Posterior vena cava (tissue), 2 donors: ENCODE measurements around the gene CDK3. TPM values are rescaled to one million over a fixed set of nuclear protein-coding genes. Genes with fewer than 3 reads are reported as not detected.

ENCODE experiments used
- DNase-seq: peaks from one replicate; pipeline ENCODE4 v3.0.0-alpha.2; 2020; ENCODE audit warnings: low spot score
- intact Hi-C, 2 donors: fragments of 100-400 bp; cut with DNase I; formaldehyde crosslinking; loops; one replicate each; pipeline versions ENCODE4 v1.14.1 to v1.14.2; 2022 to 2023
- total RNA-seq, 2 donors: library from RNA; stranded (reverse); fragmentation: NEBNext Ultra II Directional; extraction: Animal tissue kit (Norgen Biotek cat#: 25700); gene quantifications; one replicate each; pipeline ENCODE4 v1.2.1, GENCODE V29; 2021
- donor health status: DM: yes; HTN: yes; CAD: no.
- donor health status: DM: yes; HTN: yes; CAD: no.

Gene CDK3
- total RNA-seq, 2 donors from 2014 or later: 2.9 to 4.9 TPM

DNA sequence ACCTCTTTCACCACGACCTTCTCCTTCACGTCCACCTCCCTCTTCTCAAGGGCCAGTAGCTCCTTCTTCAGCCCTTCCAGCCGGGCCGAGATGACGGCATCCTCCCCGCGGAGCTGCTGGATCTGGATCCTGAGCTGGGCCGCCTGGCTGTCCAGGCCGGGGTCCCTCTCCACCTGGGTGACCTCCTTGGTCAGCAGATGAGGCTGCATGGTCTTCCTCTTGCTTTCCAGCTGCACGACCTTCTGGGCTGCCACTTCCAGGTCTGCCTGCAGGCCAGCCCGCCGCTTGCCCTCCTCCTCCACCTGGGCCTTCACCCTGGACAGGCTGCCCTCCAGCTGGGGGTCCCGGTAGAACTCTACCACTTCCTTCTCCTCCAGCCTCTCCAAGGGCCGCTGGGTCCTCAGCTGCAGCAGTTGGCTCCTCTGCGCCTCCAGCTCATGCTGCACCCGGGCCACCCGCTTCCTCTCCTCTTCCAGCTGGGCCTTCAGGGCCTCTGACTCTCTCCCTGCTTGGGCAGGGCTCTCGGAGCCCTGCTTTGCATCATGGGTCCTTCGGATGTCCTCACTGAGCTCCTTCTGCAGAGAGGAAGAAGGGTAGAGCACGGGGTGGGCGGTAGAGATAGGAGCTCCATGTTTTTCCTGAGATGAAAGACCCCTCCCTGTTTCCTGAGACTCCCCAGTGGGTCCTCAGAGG, 9.5 kb downstream of the CDK3 start:
- DNase-seq: no peak
- intact Hi-C loops: loop anchor here (5.0 to 10.0 kb wide), 3 partner anchors 103 to 275 kb away; no protein-coding TSS in a partner anchor

DNA sequence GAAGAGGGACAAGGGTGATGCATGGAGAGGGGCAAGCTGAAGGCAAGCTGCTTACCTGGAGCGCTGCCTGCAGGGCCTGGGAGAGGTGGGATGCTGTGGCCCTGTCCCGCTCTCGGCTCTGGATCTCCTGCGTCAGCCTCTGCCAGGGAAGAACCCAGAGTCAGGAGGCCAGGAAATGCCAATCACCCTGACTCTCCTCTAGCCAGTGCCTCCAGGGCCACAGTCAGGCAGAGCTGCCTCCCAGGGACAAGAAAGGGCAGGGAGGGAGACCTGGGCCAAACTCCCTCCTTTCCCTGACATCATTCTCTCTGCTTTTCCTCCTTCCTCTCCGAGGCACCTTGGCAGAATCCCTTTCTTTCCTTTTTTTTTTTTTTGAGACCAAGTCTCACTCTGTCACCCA, 11.3 kb downstream of the CDK3 start:
- no peak for DNase-seq
- intact Hi-C loops: loop anchor here (5.0 to 10.0 kb wide), 2 partner anchors 270 to 273 kb away; no protein-coding TSS in a partner anchor

DNA sequence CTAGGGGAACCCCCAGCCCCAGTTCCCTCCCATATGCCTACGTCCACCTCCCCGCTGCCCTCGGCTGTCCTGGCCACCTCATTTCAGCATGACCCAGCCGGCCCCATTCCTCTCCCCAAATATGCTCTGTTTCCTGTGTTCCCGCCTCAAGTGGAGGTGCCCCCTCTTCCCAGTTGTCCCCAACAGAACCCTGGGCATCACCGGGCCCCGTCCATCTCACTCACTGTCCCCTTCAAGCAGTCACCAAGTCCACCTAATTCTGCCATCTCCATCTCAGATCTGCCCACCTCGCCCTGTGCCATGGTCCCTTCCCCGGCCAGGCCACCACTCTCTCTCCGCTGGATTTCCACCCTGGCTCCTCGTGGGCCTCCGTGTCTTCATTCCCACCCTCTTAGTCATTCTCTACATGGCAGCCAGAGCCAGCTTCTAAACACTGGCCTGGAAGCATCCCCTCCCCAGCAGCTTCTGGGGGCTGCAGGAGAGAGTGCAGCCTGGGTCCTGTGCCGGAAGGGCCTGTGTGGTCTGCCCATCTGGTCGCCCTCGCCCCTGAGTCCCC, 12.8 kb downstream of the CDK3 start:
- intact Hi-C loops: loop anchor here (5.0 to 10.0 kb wide), 2 partner anchors 269 to 271 kb away; no protein-coding TSS in a partner anchor

DNA sequence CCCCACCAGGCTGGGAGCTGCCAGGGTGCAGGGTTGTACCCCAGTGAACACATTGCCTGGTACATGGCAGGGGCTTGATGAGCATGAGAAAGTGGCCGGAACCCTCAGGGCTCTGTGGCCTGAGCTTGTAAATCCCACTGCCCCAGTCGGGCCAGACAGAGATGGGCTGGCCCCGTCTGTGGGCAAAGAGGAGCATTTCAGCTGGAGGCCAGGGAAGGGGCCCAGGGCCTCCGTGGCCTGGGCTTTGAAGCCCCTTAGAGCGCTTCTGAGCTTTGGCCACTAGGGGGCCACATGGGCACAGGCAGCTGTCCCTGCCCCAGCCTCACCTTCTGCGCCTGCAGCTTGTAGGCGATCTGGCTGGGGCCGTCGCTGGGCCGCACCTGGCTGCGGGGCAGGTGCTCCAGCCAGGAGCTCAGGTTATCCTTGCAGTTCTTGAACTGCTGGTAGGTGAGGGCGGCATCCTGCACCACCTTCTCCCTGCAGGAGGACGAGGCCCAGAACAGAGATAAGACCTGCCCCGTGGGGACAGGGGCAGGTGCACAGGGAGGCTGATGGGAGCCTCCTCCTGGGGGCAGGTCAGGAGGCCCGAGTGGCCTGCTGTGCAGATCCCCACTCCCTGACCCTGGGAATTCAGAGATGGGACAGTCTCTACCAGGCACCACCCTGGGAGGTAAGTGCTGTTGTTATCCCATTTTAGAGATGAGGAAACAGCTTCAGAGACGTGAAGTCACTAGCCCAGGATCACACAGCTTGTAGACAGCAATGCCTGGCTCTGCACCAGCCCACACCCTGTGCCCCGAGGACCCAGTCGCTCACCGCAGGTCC, 13.7 kb downstream of the CDK3 start:
- no peak for DNase-seq
- intact Hi-C loops: loop anchor here (5.0 to 10.0 kb wide), 2 partner anchors 268 to 270 kb away; no protein-coding TSS in a partner anchor

More for the DNA sequence above, 12.8 kb downstream of the CDK3 start:
- no peak for DNase-seq

DNA sequence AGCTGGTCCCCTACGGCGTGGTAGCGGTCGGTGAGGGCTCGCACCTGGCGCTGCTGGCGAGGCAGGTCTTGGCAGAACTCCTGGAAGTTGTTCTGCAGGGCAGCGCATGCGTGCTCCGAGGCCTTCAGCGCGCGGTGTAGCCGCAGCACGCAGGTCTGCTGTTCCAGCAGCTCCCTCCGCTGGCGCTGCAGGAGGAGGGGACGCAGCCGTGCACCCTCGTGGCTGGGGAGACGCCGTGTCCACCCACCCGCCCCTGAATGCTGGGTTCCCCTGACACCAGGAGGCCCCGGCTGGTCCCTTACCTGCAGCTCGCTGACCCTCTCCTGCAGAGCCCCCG, 14.2 kb downstream of the CDK3 start:
- DNase-seq: no peak
- intact Hi-C loops: loop anchor here (5.0 to 10.0 kb wide), 2 partner anchors 267 to 270 kb away; no protein-coding TSS in a partner anchor

DNA sequence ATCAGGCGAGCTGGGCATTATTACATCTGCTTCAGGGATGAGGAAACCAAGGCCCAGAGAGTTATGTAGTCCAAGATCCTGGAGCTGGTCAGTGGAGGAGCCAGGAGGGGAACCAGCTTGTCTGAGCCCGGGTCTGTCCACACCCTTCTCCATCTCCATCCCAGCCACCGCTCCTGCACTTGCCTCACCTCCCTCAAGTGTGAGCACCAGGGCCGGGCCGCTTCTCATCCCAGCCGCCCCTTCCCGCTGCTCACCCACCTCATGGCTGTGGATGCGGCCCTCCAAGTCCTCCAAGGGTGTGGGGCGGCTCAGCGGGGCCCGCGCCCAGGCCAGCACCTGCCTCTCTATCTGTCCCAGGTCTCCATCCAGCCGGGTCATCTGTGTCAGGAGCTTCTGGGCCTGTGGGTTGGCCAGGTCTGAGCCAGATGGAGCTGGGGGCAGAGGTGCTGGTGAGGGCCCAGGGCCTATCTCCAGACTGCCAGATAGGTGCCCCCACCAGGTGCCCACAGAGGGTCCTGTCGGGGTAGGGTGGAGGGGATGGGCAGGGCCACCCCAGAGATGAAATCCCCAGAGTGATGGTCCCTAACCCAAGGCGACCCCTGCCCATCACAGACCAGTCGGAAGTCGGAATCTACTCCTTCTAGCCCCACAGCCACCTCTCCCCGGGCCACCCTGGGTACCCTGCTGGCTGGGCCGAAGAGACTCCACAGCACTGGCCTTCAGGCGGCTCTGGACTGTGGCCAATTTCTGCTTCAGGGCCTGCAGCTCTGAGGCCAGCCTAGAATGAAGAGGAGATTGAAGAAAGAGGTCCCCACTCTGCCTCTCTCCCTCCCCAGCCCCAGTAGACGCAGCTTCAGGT, 17.1 kb downstream of the CDK3 start:
- intact Hi-C loops: loop anchor here in 1 of 2 donors (10.0 kb wide), 1 partner anchor 267 kb away; no protein-coding TSS in a partner anchor
- no peak for DNase-seq

DNA sequence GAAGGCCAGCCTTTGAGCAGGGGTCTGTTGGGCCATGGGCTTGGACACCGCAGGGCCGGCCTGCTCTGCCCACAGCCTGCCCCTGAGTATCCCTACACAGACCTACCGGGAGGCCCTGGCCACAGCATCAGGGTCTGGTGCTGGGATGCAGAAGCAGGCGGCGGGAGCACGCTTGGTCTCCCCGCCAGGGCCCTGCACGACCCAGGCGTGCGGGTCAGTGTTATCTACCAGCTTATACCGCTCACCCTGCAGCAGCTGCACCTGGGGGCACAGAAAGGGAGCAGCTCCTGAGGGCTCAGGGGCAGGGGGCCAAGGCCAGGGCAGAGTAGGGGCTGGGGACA, 17.7 kb downstream of the CDK3 start:
- no peak for DNase-seq
- intact Hi-C loops: loop anchor here in 1 of 2 donors (10.0 kb wide), 1 partner anchor 266 kb away; no protein-coding TSS in a partner anchor

DNA sequence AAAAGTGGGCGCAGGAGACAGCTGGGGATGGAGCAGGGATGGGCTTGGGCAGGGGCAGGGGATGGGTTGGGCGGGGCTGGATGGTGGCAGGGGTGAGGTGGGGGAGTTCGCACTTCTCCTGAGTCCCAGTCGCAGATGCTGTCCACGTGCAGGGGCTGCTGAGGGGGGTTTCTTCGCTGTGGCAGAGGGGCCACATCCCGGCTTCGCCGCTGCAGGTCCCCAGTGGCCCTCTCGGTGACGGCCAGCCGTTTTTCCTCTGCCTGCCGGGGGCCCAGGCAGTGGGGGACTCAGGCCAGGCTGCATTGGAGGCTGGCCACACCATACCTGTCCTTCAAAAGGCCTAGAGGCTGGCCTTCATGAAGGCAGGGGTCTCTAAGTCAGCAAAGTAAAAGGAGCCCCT, 18.1 kb downstream of the CDK3 start:
- intact Hi-C loops: loop anchor here in 1 of 2 donors (10.0 kb wide), 1 partner anchor 266 kb away; no protein-coding TSS in a partner anchor
- DNase-seq: no peak

DNA sequence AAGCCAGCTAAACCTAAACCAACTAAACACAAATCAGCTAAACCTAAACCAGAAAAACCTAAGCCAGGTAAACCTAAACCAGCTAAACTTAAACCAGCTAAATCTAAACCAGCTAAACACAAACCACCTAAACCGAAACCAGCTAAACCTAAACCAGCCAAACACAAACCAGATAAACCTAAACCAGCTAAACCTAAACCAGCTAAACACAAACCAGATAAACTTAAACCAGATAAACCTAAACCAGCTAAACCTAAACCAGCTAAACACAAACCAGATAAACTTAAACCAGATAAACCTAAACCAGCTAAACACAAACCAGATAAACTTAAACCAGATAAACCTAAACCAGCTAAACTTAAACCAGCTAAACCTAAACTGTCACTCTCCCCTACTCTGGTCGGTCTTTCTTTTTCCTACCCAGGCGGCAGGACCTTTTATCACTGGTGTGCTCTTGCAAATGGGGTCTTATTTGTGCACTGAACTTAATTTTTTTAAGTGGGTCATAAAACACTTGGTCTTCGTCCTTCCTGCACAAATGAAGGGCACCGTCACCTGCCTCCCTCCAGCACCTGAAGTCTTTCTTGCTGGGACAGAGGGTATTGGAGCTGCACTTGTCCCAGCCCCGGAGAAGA, 19.3 kb downstream of the CDK3 start:
- intact Hi-C loops: loop anchor here in 1 of 2 donors (10.0 kb wide), 1 partner anchor 265 kb away; no protein-coding TSS in a partner anchor
- no peak for DNase-seq

DNA sequence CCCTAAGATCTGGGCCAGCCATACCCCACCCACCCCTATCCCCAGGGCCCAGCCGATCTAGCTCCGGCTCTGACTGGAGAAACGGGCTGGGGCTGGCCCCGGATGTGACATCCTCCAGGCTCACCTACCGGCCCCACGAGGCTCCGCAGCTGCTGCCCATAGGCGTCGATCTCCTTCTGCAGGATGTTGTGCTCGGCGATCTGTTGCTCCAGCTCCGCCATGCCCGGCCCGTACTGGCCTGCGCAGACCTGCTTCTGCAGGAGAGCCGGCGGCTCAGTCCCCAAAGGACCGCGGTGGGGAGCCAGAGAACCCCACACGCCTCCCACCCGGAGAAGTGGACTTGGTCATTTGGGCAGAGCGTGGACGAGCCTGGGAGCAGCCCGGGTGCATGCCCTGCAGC, 21.6 kb downstream of the CDK3 start:
- DNase-seq: no peak
- intact Hi-C loops: no loop called here

DNA sequence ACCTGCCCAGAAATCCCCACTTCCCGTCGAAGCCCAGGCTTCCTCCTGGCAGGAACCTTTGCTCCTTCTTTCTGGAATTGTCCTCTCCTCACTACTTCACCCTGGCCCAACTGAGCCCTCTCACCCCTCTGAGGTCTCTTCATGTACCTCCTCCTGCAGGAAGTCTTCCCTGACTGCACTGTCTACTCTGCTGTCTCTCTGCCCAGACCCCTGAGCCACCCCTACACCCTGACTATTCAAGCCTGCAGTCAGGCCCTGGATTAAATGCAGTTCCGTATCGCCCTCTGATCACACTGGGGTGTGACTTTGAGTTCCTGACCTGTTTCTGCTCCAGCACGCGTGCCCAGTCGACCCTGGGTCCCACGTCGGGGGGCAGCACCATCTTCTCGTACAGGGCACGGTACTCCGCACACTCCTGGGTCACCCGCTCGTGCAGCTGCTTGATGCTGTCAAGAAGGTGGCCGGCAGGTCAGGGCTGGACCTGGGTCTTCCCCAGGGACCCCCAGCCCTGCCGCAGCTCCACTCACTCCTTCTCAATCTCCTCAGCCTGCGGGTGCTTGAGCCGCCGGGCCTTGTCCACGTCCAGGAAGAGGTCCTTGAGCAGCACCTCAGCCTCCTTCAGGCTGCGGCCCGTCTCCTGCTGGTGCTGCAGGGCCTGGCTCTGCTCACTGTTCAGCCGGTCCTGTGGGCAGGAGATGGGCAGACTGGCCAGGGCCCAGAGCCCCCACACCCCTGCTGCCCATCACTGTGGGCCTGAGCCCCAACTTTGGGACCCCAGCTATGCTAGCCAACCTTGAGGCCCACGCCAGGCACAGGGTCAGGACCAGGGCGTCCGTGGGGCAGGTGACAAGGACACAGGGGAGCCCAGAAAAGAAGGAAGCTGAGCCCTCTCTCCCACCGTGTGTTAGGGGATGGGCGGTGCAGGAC, 22.6 kb downstream of the CDK3 start:
- intact Hi-C loops: no loop called here
- DNase-seq: no peak

DNA sequence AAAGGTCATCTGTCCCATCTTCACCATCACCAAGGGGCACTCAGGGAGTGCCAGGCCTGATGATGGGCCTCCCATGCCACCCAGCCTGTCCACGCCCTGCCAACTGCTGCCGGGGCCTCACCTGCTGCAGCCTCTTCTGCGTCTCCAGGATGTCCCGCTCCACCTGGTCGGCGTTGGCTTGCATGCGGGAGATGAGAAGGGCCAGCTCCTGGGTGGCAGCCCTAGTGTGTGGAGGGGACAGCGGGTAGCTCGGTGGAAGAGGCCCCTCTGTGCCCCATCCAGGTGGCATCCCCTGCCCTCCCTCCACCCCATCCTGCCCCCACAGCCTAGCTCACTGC, 23.2 kb downstream of the CDK3 start:
- no peak for DNase-seq
- intact Hi-C loops: no loop called here

DNA sequence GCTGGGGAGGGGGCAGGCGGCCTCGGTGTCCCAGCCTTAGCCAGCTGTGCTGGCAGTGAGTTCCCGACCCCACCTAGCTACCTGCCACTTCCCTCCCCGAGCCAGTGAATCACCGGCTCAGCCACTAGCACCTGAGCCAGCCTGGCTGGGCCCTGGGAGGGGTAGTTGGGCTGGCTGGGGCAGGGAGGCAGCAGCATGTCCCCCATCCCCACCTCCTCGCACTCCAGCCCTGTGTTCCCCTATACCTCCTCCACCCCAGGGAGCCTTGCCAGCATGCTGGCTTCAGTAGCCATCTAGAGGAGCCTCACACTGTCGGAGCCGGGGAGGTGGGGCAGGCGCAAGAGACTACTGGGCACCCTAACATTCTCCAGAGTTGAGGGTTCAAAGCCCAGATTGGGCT, 23.7 kb downstream of the CDK3 start:
- intact Hi-C loops: no loop called here
- no peak for DNase-seq

DNA sequence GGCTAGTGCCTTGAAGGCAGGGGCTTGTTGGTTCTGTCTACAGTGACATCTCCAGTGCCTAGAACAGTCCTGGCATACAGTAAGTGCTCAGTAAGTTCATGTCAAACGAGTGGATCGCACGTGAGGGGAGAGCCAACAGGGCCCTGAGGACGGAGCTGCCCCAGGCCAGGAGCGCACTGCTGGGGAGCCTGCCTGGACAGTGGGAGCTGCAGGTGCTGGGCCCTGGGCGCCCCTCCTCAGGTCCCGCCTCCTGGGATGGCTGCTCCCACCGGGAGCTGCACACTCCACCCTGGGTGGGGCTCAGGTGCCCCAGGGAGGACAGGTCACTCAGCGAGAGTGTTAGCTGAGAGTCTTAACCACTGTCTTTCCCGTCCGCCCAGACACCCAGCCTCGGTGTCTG, 24.6 kb downstream of the CDK3 start:
- intact Hi-C loops: no loop called here
- no peak for DNase-seq

DNA sequence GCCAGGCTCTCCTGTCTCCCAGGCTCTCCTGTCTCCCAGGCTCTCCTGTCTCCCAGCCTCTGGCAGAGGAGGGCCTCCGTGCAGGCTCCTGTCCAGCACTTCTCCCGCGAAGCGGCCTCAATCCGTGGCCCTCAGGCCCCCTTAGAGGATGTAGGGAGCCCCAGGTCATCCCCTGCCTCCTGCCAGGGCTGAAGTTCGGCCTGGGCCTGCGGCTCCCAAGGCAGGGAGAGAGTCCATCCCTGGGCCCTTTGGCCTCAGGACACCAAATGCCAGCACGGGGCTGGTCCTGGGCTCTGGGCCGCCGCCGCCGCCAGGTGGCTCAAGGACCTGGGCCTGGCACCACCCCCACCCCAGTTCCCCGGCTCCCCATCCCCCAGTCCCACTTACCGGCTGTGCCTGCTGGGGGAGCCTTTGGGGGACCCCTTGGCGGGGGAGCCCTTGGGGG, 26.1 kb downstream of the CDK3 start:
- no peak for DNase-seq
- intact Hi-C loops: no loop called here

DNA sequence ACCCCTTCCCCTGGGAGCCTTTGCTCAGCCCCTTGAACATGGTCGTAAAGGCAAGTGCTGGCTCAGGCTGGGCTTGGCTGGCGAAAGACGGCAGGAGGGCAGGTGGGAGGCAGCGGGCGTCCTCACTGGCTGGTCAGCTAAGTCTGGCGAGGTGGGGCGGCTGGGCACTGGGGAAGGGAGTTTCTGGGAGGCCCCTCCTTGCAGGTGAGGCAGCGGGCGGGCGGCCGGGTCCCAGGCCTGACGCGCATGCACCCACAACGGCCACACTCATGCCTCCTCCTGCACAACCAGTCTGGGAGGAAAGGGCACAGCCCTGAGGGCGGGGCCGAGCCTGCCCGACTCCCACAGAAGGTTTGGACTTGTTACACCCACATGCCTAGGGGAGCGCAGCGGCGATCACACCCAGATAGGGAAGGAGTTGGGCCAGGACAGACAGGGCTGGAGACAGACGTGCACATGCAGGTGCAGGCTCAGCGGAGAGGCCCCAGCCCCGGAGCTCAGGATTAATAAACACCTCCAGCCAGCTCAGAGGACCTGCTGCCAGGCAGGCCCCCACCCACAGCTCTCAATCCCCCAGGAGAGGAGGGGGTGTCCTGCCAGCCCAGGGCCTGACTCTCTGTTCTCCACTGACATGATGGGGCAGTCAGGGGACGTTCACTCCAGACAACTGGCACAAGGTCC, 26.6 kb downstream of the CDK3 start, which contains the start of gene EVPL:
Gene EVPL (minus strand): TSS at position 148 of the 681 bp plus-strand sequence. CDS start 108 bp downstream, at position 40.
- intact Hi-C loops: no loop called here
- DNase-seq: no peak
